Measurements from ENCODE around the gene KCNK4.
A peak's percentile ranks its signal among the peaks of the same experiment; 100 is the strongest.

KCNK4 gene

DNA sequence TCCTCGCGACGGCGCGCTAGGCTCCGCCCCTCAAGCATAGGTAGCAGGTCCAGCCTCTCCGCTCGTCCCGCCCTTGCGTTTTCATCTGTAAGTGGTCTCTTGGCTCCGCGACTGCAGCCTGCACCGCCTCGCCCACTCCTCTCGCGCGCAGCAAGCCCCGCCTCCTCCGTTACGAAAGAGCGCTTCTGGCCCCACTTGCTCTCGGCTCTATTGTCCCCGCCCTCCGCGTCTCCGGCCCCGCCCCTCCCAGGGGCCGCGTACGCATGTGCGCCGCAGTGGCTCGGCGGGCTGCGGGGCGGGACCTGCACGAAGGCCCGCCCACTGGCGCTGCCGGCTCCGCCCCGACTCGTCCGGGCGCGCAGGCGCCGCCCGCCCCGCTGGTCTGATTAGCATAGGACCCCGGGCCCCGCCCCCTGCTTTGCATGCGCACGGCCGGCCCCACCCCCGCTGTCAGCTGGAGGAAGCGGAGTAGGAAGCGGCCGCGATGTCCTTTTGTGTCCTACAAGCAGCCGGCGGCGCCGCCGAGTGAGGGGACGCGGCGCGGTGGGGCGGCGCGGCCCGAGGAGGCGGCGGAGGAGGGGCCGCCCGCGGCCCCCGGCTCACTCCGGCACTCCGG lies 14.1 kb downstream of the KCNK4 start, which contains the start of gene ESRRA:
ESRRA (plus strand) TSS at position 450 of the 616 bp plus-strand sequence. CDS start 1,656 bp downstream, outside the sequence.
- DNase-seq (ENCODE audit: low read depth in 1 of 2, low spot score in 1 of 2) = peak; percentile 99
- Histone ChIP-seq H3K4me3 (replicated peaks; ENCODE audit: insufficient read depth, low read length) (peak within 1 kb of the TSS; percentile 53), H3K27me3 (ENCODE audit: insufficient read depth, poor library complexity, severe bottlenecking) (peaks cover 7% of the 10 kb centered on the region), H3K27ac (replicated peaks) (peak within 1 kb of the TSS; percentile 98)
- TF ChIP-seq, protein P1, sequence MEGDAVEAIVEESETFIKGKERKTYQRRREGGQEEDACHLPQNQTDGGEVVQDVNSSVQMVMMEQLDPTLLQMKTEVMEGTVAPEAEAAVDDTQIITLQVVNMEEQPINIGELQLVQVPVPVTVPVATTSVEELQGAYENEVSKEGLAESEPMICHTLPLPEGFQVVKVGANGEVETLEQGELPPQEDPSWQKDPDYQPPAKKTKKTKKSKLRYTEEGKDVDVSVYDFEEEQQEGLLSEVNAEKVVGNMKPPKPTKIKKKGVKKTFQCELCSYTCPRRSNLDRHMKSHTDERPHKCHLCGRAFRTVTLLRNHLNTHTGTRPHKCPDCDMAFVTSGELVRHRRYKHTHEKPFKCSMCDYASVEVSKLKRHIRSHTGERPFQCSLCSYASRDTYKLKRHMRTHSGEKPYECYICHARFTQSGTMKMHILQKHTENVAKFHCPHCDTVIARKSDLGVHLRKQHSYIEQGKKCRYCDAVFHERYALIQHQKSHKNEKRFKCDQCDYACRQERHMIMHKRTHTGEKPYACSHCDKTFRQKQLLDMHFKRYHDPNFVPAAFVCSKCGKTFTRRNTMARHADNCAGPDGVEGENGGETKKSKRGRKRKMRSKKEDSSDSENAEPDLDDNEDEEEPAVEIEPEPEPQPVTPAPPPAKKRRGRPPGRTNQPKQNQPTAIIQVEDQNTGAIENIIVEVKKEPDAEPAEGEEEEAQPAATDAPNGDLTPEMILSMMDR (IDR thresholded peaks at IDR 0.05; ENCODE audit: insufficient read depth, low read length) = no peak
- TF ChIP-seq SPI1 (IDR thresholded peaks at IDR 0.05; ENCODE audit: borderline replicate concordance, low read depth) = no peak
- TF ChIP-seq GABPA (IDR thresholded peaks at IDR 0.05; ENCODE audit: low read depth) = no peak
- TF ChIP-seq POLR2AphosphoS5 (IDR thresholded peaks at IDR 0.05; ENCODE audit: low read depth) = no peak
- TF ChIP-seq, protein P2, sequence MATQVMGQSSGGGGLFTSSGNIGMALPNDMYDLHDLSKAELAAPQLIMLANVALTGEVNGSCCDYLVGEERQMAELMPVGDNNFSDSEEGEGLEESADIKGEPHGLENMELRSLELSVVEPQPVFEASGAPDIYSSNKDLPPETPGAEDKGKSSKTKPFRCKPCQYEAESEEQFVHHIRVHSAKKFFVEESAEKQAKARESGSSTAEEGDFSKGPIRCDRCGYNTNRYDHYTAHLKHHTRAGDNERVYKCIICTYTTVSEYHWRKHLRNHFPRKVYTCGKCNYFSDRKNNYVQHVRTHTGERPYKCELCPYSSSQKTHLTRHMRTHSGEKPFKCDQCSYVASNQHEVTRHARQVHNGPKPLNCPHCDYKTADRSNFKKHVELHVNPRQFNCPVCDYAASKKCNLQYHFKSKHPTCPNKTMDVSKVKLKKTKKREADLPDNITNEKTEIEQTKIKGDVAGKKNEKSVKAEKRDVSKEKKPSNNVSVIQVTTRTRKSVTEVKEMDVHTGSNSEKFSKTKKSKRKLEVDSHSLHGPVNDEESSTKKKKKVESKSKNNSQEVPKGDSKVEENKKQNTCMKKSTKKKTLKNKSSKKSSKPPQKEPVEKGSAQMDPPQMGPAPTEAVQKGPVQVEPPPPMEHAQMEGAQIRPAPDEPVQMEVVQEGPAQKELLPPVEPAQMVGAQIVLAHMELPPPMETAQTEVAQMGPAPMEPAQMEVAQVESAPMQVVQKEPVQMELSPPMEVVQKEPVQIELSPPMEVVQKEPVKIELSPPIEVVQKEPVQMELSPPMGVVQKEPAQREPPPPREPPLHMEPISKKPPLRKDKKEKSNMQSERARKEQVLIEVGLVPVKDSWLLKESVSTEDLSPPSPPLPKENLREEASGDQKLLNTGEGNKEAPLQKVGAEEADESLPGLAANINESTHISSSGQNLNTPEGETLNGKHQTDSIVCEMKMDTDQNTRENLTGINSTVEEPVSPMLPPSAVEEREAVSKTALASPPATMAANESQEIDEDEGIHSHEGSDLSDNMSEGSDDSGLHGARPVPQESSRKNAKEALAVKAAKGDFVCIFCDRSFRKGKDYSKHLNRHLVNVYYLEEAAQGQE (IDR thresholded peaks at IDR 0.05; ENCODE audit: insufficient replicate concordance, low read depth) = no peak

DNA sequence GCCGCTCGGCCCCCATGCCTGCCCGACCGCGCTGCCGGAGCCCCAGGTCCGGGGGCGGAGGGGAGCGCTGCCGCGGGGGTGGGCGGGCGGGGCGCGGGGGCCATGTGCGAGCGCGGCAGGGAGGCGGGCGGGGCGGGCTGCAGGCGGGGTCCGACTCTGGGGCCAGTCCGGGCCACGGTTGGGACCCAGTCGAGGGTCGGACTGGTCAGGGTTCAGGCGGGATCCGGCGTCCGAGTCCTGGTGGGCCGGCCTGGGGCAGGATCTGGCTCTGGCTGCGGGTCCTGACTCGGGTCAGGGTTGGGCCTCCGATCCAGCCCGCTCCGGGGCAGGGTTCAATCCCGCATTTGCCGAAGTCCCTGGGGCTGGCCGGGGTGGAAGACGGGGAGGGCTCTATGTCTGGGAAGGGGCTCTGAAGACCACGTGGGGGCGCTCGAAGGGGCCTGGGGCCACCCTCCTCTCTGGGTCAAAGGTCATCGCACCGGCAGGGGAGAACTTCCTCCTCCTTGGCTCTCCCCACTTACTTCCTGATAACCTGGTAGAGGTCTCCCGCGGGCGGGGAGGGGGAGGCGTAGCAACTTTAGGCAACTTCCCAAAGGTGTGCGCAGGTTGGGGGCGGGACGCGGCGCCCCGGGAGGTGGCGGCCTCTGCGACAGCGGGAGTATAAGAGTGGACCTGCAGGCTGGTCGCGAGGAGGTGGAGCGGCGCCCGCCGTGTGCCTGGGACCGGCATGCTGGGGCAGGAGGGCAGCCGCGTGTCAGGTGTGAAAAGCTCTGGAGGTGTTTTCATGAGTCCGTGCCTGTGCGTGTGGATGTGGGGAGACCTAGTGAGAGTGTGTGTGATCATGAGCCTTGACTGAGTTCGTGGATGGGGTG lies 14.8 kb downstream of the KCNK4 start:
- Histone ChIP-seq H3K27me3 (ENCODE audit: insufficient read depth, poor library complexity, severe bottlenecking) (no peaks in the 10 kb centered on the region), H3K27ac (replicated peaks) (peak overlapping the region; percentile 94), H3K4me3 (replicated peaks; ENCODE audit: insufficient read depth, low read length) (peak overlapping the region; percentile 53)
- TF ChIP-seq, protein P2 (IDR thresholded peaks at IDR 0.05; ENCODE audit: insufficient replicate concordance, low read depth) = no peak
- TF ChIP-seq POLR2AphosphoS5 (IDR thresholded peaks at IDR 0.05; ENCODE audit: low read depth) = peak; percentile 54
- DNase-seq (ENCODE audit: low read depth in 1 of 2, low spot score in 1 of 2) = peak; percentile 85 to 92

- no peak for DNase-seq (ENCODE audit: low read depth in 1 of 2, low spot score in 1 of 2)
- peak overlapping the region; percentile 53 for H3K4me3 ChIP-seq (replicated peaks; ENCODE audit: insufficient read depth, low read length)
- H3K27ac ChIP-seq (replicated peaks) = peak overlapping the region; percentile 94
- H3K27me3 ChIP-seq (ENCODE audit: insufficient read depth, poor library complexity, severe bottlenecking) = no peaks in the 10 kb centered on the region
- peak; percentile 12; the same call in 1 of the 2 replicates for TF ChIP-seq POLR2AphosphoS5 (IDR thresholded peaks at IDR 0.05; ENCODE audit: low read depth)
- TF ChIP-seq, protein P1 (IDR thresholded peaks at IDR 0.05; ENCODE audit: insufficient read depth, low read length) = no peak
Measured at GRCh38 chr11:64306563-64306875, 15.4 kb downstream of the KCNK4 start.

DNA sequence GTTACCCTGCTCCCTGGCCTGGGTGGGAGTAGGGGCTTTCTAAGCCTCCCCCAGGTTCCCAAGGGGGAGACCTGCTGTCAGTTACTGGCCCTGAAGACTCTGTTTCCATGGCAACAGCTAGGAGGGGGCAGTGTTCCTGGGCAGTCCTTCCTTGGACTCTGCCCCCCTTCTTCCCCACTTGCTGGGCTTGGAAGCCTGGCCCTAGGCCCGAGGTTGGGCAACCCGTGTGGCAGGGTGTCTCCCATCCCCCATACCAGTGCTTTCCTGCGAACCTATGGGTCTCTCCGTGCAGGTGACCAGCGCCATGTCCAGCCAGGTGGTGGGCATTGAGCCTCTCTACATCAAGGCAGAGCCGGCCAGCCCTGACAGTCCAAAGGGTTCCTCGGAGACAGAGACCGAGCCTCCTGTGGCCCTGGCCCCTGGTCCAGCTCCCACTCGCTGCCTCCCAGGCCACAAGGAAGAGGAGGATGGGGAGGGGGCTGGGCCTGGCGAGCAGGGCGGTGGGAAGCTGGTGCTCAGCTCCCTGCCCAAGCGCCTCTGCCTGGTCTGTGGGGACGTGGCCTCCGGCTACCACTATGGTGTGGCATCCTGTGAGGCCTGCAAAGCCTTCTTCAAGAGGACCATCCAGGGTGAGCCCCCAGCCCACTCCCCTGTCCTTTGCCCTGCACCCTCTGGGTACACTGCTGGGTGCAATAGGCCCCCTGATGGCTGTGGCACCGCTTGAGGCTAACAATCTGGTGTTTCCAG lies 15.9 kb downstream of the KCNK4 start:
- peak in 1 of 2 experiments; percentile 36 for DNase-seq (ENCODE audit: low read depth in 1 of 2, low spot score in 1 of 2)
- peak overlapping the region; percentile 94 for H3K27ac ChIP-seq (replicated peaks)

More for the DNA sequence above, 15.9 kb downstream of the KCNK4 start:
- no peak for TF ChIP-seq GABPA (IDR thresholded peaks at IDR 0.05; ENCODE audit: low read depth)
- TF ChIP-seq SPI1 (IDR thresholded peaks at IDR 0.05; ENCODE audit: borderline replicate concordance, low read depth) = no peak
- TF ChIP-seq, protein P2 (IDR thresholded peaks at IDR 0.05; ENCODE audit: insufficient replicate concordance, low read depth) = no peak
- TF ChIP-seq, protein P1 (IDR thresholded peaks at IDR 0.05; ENCODE audit: insufficient read depth, low read length) = no peak
- no peak; the same call in 1 of the 2 replicates for TF ChIP-seq POLR2AphosphoS5 (IDR thresholded peaks at IDR 0.05; ENCODE audit: low read depth)
- Histone ChIP-seq H3K4me3 (replicated peaks; ENCODE audit: insufficient read depth, low read length) (peak overlapping the region; percentile 53), H3K27me3 (ENCODE audit: insufficient read depth, poor library complexity, severe bottlenecking) (no peaks in the 10 kb centered on the region)

Data from HL-60 (cell line).